OCI-LY1 (cell line): ENCODE results near the gene HEBP2.

Experiments used
- H2AFZ ChIP-seq: fragments of 200-600 bp; sonication (generic), shearing (Covaris generic); 2 replicates; pipeline ENCODE4 v1.6.0; 2014; ENCODE audit warnings: antibody characterized with exemption, mild to moderate bottlenecking, low read length
- H3F3A ChIP-seq: fragments of 200-600 bp; sonication (generic), shearing (Covaris generic); 2 replicates; pipeline ENCODE4 v1.6.0; 2014; ENCODE audit warnings: mild to moderate bottlenecking, antibody characterized with exemption, low read length, moderate library complexity; ENCODE audit not compliant: insufficient read depth
- H3K27ac ChIP-seq: fragments of 200-600 bp; sonication (generic); 2 replicates; pipeline ENCODE4 v1.5.1; 2014; ENCODE audit warnings: low read length, mixed run types, mild to moderate bottlenecking, low read depth; ENCODE audit not compliant: poor library complexity, severe bottlenecking
- H3K27me3 ChIP-seq: fragments of 200-600 bp; sonication (generic); 2 replicates; pipeline ENCODE4 v1.6.0; 2014; ENCODE audit warnings: antibody characterized with exemption, mild to moderate bottlenecking, low read length, moderate library complexity; ENCODE audit not compliant: insufficient read depth
- H3K36me3 ChIP-seq: fragments of 200-600 bp; sonication (generic); 2 replicates; pipeline ENCODE4 v1.6.1; 2014; ENCODE audit warnings: mild to moderate bottlenecking, antibody characterized with exemption, low read length, moderate library complexity, mixed read lengths; ENCODE audit not compliant: insufficient read depth
- H3K4me1 ChIP-seq: fragments of 200-600 bp; sonication (generic); 2 replicates; pipeline ENCODE4 v1.5.1; 2014; ENCODE audit warnings: mild to moderate bottlenecking, low read length, moderate library complexity; ENCODE audit not compliant: insufficient read depth, severe bottlenecking
- H3K4me2 ChIP-seq: fragments of 200-600 bp; sonication (generic), shearing (Covaris generic); 2 replicates; pipeline ENCODE4 v1.6.1; 2014; ENCODE audit warnings: low read length
- H3K4me3 ChIP-seq: fragments of 200-600 bp; sonication (generic); 2 replicates; pipeline ENCODE4 v1.5.1; 2014; ENCODE audit warnings: low read length, low read depth, mild to moderate bottlenecking, mixed read lengths; ENCODE audit not compliant: poor library complexity, severe bottlenecking
- H3K79me2 ChIP-seq: fragments of 200-600 bp; shearing (Covaris generic); 2 replicates; pipeline ENCODE4 v1.6.1; 2016; ENCODE audit warnings: mixed run types, low read length, mixed read lengths; ENCODE audit not compliant: insufficient read depth
- H3K9ac ChIP-seq: fragments of 200-600 bp; sonication (generic), shearing (Covaris generic); 2 replicates; pipeline ENCODE4 v1.6.1; 2014; ENCODE audit warnings: mild to moderate bottlenecking, low read length, mixed read lengths
- H3K9me2 ChIP-seq: fragments of 200-600 bp; sonication (generic), shearing (Covaris generic); 2 replicates; pipeline ENCODE4 v1.6.1; 2014; ENCODE audit warnings: low read depth, mild to moderate bottlenecking, low read length, mixed read lengths
- H3K9me3 ChIP-seq: fragments of 200-600 bp; shearing (Covaris generic); 2 replicates; pipeline ENCODE4 v1.6.1; 2014; ENCODE audit warnings: low read length, mixed read lengths
- H4K20me1 ChIP-seq: fragments of 200-600 bp; sonication (generic), shearing (Covaris generic); 2 replicates; pipeline ENCODE4 v1.6.0; 2016; ENCODE audit warnings: mild to moderate bottlenecking, low read length; ENCODE audit not compliant: insufficient read depth
- EZH2 ChIP-seq: fragments of 200-600 bp; sonication (generic), shearing (Covaris generic); IDR thresholded peaks from 2 replicates; pipeline ENCODE4 v1.8.0; 2017; ENCODE audit warnings: borderline replicate concordance, mixed run types, mild to moderate bottlenecking, antibody characterized with exemption, low read length, moderate library complexity, mixed read lengths
- TF ChIP-seq, protein P1 (sequence below): fragments of 200-600 bp; sonication (generic), shearing (Covaris generic); IDR thresholded peaks from 2 replicates; pipeline ENCODE4 v1.5.1; 2017; ENCODE audit warnings: mild to moderate bottlenecking, antibody characterized with exemption, low read length, moderate library complexity, mixed read lengths

HEBP2 gene

DNA sequence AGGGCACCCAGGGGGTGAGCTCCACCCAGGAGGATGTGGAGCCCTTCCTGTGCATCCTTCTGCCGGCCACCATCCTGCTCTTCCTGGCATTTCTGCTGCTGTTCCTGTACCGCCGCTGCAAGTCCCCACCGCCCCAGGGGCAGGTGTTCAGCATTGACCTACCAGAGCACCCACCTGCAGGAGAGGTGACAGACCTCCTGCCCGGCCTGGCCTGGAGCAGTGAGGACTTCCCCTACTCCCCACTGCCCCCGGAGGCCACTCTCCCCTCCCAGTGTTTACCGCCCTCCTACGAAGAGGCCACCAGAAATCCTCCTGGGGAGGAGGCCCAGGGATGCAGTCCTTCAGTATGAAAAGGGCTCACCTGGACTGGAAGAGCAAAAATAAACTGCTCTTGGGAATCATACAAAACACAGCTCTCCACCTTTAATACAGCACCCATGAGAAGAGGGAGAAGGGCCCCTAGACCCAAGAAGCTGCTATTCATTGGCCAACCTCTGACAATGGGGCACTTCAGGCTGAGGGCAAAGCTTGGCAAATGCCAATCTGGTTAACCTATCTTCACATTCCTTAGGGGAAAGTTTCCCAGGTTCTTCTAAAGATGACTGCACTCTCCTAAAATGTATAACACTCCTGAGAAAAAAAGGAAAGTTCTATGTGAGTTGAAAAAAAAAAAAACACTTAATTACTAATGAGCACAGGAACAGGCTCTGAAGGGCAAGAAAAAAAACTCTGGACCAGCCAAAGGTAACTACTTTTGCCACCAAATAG is 21.3 kb upstream of the HEBP2 start:
- H3K9me2 ChIP-seq, result no peaks in the 10 kb centered on the region
- no peaks in the 10 kb centered on the region for H3F3A ChIP-seq
- TF ChIP-seq, protein P1, sequence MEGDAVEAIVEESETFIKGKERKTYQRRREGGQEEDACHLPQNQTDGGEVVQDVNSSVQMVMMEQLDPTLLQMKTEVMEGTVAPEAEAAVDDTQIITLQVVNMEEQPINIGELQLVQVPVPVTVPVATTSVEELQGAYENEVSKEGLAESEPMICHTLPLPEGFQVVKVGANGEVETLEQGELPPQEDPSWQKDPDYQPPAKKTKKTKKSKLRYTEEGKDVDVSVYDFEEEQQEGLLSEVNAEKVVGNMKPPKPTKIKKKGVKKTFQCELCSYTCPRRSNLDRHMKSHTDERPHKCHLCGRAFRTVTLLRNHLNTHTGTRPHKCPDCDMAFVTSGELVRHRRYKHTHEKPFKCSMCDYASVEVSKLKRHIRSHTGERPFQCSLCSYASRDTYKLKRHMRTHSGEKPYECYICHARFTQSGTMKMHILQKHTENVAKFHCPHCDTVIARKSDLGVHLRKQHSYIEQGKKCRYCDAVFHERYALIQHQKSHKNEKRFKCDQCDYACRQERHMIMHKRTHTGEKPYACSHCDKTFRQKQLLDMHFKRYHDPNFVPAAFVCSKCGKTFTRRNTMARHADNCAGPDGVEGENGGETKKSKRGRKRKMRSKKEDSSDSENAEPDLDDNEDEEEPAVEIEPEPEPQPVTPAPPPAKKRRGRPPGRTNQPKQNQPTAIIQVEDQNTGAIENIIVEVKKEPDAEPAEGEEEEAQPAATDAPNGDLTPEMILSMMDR, result no peak
- TF ChIP-seq EZH2, result no peak
- H3K79me2 ChIP-seq, result no peaks in the 10 kb centered on the region
- no peaks in the 10 kb centered on the region for H4K20me1 ChIP-seq
- H3K27me3 ChIP-seq, result no peaks in the 10 kb centered on the region
- no peaks in the 10 kb centered on the region for H3K36me3 ChIP-seq
- H3K4me3 ChIP-seq, result no peak overlapping the region
- H2AFZ ChIP-seq, result no peak overlapping the region
- H3K4me2 ChIP-seq, result no peak overlapping the region
- H3K9me3 ChIP-seq, result no peaks in the 10 kb centered on the region
- no peak overlapping the region for H3K27ac ChIP-seq
- H3K4me1 ChIP-seq, result no peaks in the 10 kb centered on the region
- H3K9ac ChIP-seq, result no peak overlapping the region

DNA sequence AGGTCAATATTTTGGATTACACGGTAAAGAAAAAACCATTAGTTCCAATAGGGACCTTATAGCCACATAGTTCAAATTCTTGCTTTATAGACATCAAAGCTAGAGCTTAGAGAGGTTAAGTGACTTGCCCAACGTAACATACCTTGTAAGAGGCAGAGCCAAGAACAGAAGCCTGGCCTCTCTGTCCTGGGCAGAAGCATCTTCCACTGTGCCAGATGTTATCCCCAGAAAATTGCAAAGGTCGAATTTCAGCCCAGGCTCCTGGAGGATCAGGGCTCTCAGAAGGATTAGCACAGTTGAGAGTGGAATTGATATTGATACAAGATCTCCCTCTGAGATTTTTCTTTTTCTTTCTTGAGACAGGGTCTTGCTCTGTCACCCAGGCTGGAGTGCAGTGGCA is 20.2 kb upstream of the HEBP2 start:
- no peaks in the 10 kb centered on the region for H3K4me1 ChIP-seq
- no peak overlapping the region for H3K4me2 ChIP-seq
- TF ChIP-seq, protein P1, result no peak
- no peak for TF ChIP-seq EZH2
- H3F3A ChIP-seq, result no peaks in the 10 kb centered on the region
- no peaks in the 10 kb centered on the region for H4K20me1 ChIP-seq
- no peak overlapping the region for H3K4me3 ChIP-seq
- no peaks in the 10 kb centered on the region for H3K9me2 ChIP-seq
- no peaks in the 10 kb centered on the region for H3K36me3 ChIP-seq
- no peak overlapping the region for H3K9ac ChIP-seq
- H2AFZ ChIP-seq, result no peak overlapping the region
- no peak overlapping the region for H3K27ac ChIP-seq
- no peaks in the 10 kb centered on the region for H3K9me3 ChIP-seq
- H3K79me2 ChIP-seq, result no peaks in the 10 kb centered on the region
- H3K27me3 ChIP-seq, result no peaks in the 10 kb centered on the region

- H3K4me1 ChIP-seq, result no peaks in the 10 kb centered on the region
- no peak overlapping the region for H3K4me2 ChIP-seq
- no peaks in the 10 kb centered on the region for H3K9me2 ChIP-seq
- no peaks in the 10 kb centered on the region for H3K9me3 ChIP-seq
- H4K20me1 ChIP-seq, result no peaks in the 10 kb centered on the region
- no peaks in the 10 kb centered on the region for H3F3A ChIP-seq
- no peak overlapping the region for H2AFZ ChIP-seq
- H3K36me3 ChIP-seq, result no peaks in the 10 kb centered on the region
- H3K27ac ChIP-seq, result no peak overlapping the region
- no peaks in the 10 kb centered on the region for H3K79me2 ChIP-seq
- no peak overlapping the region for H3K9ac ChIP-seq
- no peaks in the 10 kb centered on the region for H3K27me3 ChIP-seq
- TF ChIP-seq EZH2, result no peak
- TF ChIP-seq, protein P1, result no peak
- H3K4me3 ChIP-seq, result no peak overlapping the region
These were observed 17.1 kb upstream of the HEBP2 start for GRCh38 chr6:138386897-138387296.
